Nephron (organoid): ENCODE measurements around the gene PGM2.
"Not testable (repeated sequence)": the region's sequence is repeated elsewhere in the genome, so short reads cannot be mapped to it uniquely, and the experiment has no call there.

Source experiments
- H3K27ac Mint-ChIP-seq, 3 experiments: 2 replicates each; pipeline ENCODE4 v1.8.0; 2020; ENCODE audit warnings: mixed read lengths in 3 of 3, mild to moderate bottlenecking in 2 of 3, moderate library complexity in 1 of 3
- H3K27me3 Mint-ChIP-seq: 2 replicates; pipeline ENCODE4 v1.8.0; 2021; ENCODE audit warnings: low read depth, mild to moderate bottlenecking, moderate library complexity, mixed read lengths
- H3K36me3 Mint-ChIP-seq: 2 replicates; pipeline ENCODE4 v1.8.0; 2020; ENCODE audit warnings: low read depth, mixed read lengths
- H3K4me1 Mint-ChIP-seq: 2 replicates; pipeline ENCODE4 v1.8.0; 2020; ENCODE audit warnings: mixed read lengths
- H3K4me3 Mint-ChIP-seq, 3 experiments: 2 replicates each; pipeline ENCODE4 v1.8.0; 2020; ENCODE audit warnings: mild to moderate bottlenecking in 3 of 3, mixed read lengths in 3 of 3, moderate library complexity in 2 of 3
- H3K9me3 Mint-ChIP-seq: 2 replicates; pipeline ENCODE4 v1.8.0; 2020; ENCODE audit warnings: mixed read lengths
- TF ChIP-seq, protein P1 (sequence below), 3 experiments: fragments of 200-600 bp; sonication (generic); IDR thresholded peaks; one replicate each; pipeline ENCODE4 v1.5.0; 2021; ENCODE audit warnings: antibody characterized with exemption in 3 of 3; ENCODE audit not compliant: unreplicated experiment in 3 of 3

The PGM2 gene

GRCh38 chr4:37821953-37822605 lies 4.4 kb upstream of the PGM2 start:
- H3K9me3 Mint-ChIP-seq, result peaks cover 6% of the 10 kb centered on the region
- TF ChIP-seq, protein P1, sequence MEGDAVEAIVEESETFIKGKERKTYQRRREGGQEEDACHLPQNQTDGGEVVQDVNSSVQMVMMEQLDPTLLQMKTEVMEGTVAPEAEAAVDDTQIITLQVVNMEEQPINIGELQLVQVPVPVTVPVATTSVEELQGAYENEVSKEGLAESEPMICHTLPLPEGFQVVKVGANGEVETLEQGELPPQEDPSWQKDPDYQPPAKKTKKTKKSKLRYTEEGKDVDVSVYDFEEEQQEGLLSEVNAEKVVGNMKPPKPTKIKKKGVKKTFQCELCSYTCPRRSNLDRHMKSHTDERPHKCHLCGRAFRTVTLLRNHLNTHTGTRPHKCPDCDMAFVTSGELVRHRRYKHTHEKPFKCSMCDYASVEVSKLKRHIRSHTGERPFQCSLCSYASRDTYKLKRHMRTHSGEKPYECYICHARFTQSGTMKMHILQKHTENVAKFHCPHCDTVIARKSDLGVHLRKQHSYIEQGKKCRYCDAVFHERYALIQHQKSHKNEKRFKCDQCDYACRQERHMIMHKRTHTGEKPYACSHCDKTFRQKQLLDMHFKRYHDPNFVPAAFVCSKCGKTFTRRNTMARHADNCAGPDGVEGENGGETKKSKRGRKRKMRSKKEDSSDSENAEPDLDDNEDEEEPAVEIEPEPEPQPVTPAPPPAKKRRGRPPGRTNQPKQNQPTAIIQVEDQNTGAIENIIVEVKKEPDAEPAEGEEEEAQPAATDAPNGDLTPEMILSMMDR (IDR thresholded peaks at IDR 0.05; ENCODE audit: unreplicated experiment in 3 of 3), result no peak
- no peak overlapping the region for H3K27ac Mint-ChIP-seq
- peaks cover 12% of the 10 kb centered on the region for H3K4me1 Mint-ChIP-seq
- H3K27me3 Mint-ChIP-seq, result peaks cover 4% of the 10 kb centered on the region
- no peak overlapping the region for H3K4me3 Mint-ChIP-seq
- H3K36me3 Mint-ChIP-seq, result peaks cover 5% of the 10 kb centered on the region

- TF ChIP-seq, protein P1 (IDR thresholded peaks at IDR 0.05; ENCODE audit: unreplicated experiment in 3 of 3), result peak in 1 of 3 experiments; percentile 8
- not testable (repeated sequence) for H3K36me3 Mint-ChIP-seq, H3K27me3 Mint-ChIP-seq, H3K9me3 Mint-ChIP-seq
- peak overlapping the region; percentile 86 to 93 (median 91) for H3K4me3 Mint-ChIP-seq
- H3K4me1 Mint-ChIP-seq, result peaks cover 28% of the 10 kb centered on the region
- peak overlapping the region; percentile 51 to 84 (median 80) for H3K27ac Mint-ChIP-seq
These were observed 985 bp upstream of the PGM2 start for GRCh38 chr4:37825501-37825900.

GRCh38 chr4:37825968-37826294 lies 555 bp upstream of the PGM2 start:
- Mint-ChIP-seq H3K27ac (peak overlapping the region; percentile 51 to 84 (median 80)), H3K36me3 (peaks cover 13% of the 10 kb centered on the region), H3K27me3 (no peaks in the 10 kb centered on the region), H3K4me3 (peak overlapping the region; percentile 86 to 93 (median 91)), H3K4me1 (peaks cover 28% of the 10 kb centered on the region), H3K9me3 (no peaks in the 10 kb centered on the region)
- TF ChIP-seq, protein P1 (IDR thresholded peaks at IDR 0.05; ENCODE audit: unreplicated experiment in 3 of 3), result no peak

DNA sequence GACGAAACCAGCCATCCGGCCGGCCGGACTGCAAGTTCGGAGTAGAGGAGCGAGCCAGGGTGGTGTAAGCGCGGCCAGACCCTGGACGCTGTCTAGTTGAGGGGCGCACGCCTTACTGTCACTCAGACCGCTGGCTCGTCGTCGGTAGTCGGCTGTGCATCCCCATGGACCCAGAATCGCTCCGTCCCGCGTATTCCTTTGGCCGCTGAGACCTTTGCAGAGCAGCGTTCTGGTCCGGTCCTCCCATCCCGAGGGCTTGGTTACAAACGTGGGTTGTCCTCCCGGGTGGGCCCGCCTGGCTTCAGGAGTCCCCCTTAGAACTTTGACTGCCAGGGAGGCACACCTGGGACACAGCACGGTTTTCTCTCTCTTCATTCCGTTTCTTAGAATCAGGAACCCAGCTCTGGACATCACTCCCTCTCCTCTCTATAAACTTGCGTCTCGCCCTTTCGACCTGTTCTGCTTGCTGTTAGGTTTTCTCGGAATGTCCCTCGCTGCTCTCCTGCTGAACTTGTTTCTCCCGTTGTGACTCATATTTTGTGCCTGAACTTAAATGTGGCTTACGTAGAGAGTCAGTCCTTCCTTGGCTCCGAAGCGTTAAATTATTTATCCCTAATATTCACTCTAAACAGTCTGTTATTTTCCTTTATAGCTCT lies 672 bp downstream of the PGM2 start:
- peaks cover 28% of the 10 kb centered on the region for H3K4me1 Mint-ChIP-seq
- peak overlapping the region; percentile 11 to 56 (median 36) for H3K27ac Mint-ChIP-seq
- no peaks in the 10 kb centered on the region for H3K9me3 Mint-ChIP-seq
- peaks cover 22% of the 10 kb centered on the region for H3K36me3 Mint-ChIP-seq
- TF ChIP-seq, protein P1 (IDR thresholded peaks at IDR 0.05; ENCODE audit: unreplicated experiment in 3 of 3), result peak in 1 of 3 experiments; percentile 15
- no peaks in the 10 kb centered on the region for H3K27me3 Mint-ChIP-seq
- H3K4me3 Mint-ChIP-seq, result peak overlapping the region; percentile 86 to 93 (median 91)

- peaks cover 28% of the 10 kb centered on the region for H3K4me1 Mint-ChIP-seq
- peaks cover 28% of the 10 kb centered on the region for H3K36me3 Mint-ChIP-seq
- peak overlapping the region in 2 of 3 experiments; percentile 11 to 56 for H3K27ac Mint-ChIP-seq
These were observed 1.4 kb downstream of the PGM2 start for GRCh38 chr4:37827802-37828321.

More at GRCh38 chr4:37827802-37828321, 1.4 kb downstream of the PGM2 start:
- TF ChIP-seq, protein P1 (IDR thresholded peaks at IDR 0.05; ENCODE audit: unreplicated experiment in 3 of 3), result no peak
- Mint-ChIP-seq H3K27me3 (no peaks in the 10 kb centered on the region), H3K4me3 (peak overlapping the region; percentile 86 to 93 (median 91)), H3K9me3 (no peaks in the 10 kb centered on the region)
